HepG2 (cell line): ENCODE results near the gene GPR68. TPM values are rescaled to one million over a fixed set of nuclear protein-coding genes. Genes with fewer than 3 reads are reported as not detected.

Source experiments
- ATAC-seq: fragments of 200-7000 bp; cut with Tn5 transposase; 3 replicates; pipeline ENCODE4 v1.9.1; 2020; ENCODE audit warnings: mild to moderate bottlenecking, moderate library complexity
- BruUV-seq: library from RNA; stranded (reverse); fragments of 400-500 nt; replicated peaks from 2 replicates; lab custom pipeline; 2021; lab: Mats Ljungman, UMichigan
- CTCF ChIA-PET: fragments of 300-600 bp; formaldehyde crosslinking; extraction: SDS; loops from one replicate; lab custom pipeline; 2021; ENCODE audit warnings: low total read pairs, inconsistent platforms, low intra/inter-chr PET ratio; lab: Yijun Ruan, JAX
- POLR2A ChIA-PET: fragments of 350-600 bp; sonication (Branson Sonifier 250); formaldehyde crosslinking; loops from one replicate; lab custom pipeline; 2020; ENCODE audit warnings: antibody characterized with exemption, inconsistent platforms; lab: Yijun Ruan, JAX
- DNase-seq: peaks from one replicate; pipeline ENCODE4 v3.0.0-alpha.2; 2015; ENCODE audit warnings: low spot score
- FAIRE-seq: peaks from 3 replicates; lab custom pipeline; 2011; peaks lifted over from hg19 to GRCh38; lab: Jason Lieb, UNC
- H2AFZ ChIP-seq: one replicate; pipeline ENCODE4 v1.6.1; 2011; ENCODE audit warnings: low read length, inconsistent platforms
- H3K27ac ChIP-seq: fragments of 300-600 bp; 3 replicates; pipeline ENCODE4 v1.8.0; 2011; ENCODE audit warnings: mixed run types, mild to moderate bottlenecking, mixed read lengths, low read length, inconsistent platforms; ENCODE audit not compliant: insufficient read depth; ENCODE audit errors: extremely low read length
- H3K27me3 ChIP-seq, 2 experiments: fragments of 200-600 bp in 1 of 2; 2 replicates in 1 of 2; 3 replicates in 1 of 2; pipeline versions ENCODE4 v1.6.0 to v1.8.0; 2011; ENCODE audit warnings: low read length in 2 of 2, mild to moderate bottlenecking in 2 of 2, moderate library complexity in 2 of 2, inconsistent platforms in 1 of 2; ENCODE audit not compliant: insufficient read depth in 2 of 2, control insufficient read depth in 1 of 2
- H3K36me3 ChIP-seq, 2 experiments: fragments of 200-600 bp in 1 of 2; replicated peaks in 1 of 2; 2 replicates in 1 of 2; 3 replicates in 1 of 2; pipeline versions ENCODE4 v1.5.1 to v1.8.0; 2011; ENCODE audit warnings: low read length in 2 of 2, inconsistent platforms in 1 of 2; ENCODE audit not compliant: insufficient read depth in 2 of 2, control insufficient read depth in 1 of 2
- H3K4me1 ChIP-seq: 2 replicates; pipeline ENCODE4 v1.5.1; 2012; ENCODE audit warnings: low read length, inconsistent platforms; ENCODE audit not compliant: insufficient read depth
- H3K4me2 ChIP-seq: 2 replicates; pipeline ENCODE4 v1.6.0; 2011; ENCODE audit warnings: low read depth, low read length, inconsistent platforms
- H3K4me3 ChIP-seq, 3 experiments: fragments of 200-600 bp in 1 of 3; sonication (generic), shearing (Covaris generic) in 1 of 3; replicated peaks in 1 of 3; 2 replicates each; pipeline ENCODE4 v1.5.1; 2011 to 2016; ENCODE audit warnings: low read length in 3 of 3, inconsistent platforms in 2 of 3, low read depth in 2 of 3, mild to moderate bottlenecking in 2 of 3, control low read depth in 1 of 3, mixed read lengths in 1 of 3; ENCODE audit not compliant: insufficient read depth in 1 of 3
- H3K79me2 ChIP-seq: one replicate; pipeline ENCODE4 v1.6.1; 2011; ENCODE audit warnings: low read length, inconsistent platforms; ENCODE audit not compliant: insufficient read depth
- H3K9ac ChIP-seq: 2 replicates; pipeline ENCODE4 v1.6.0; 2011; ENCODE audit warnings: mild to moderate bottlenecking, low read depth, low read length, inconsistent platforms; ENCODE audit not compliant: insufficient read depth
- H3K9me3 ChIP-seq: 2 replicates; pipeline ENCODE4 v1.5.1; 2012; ENCODE audit warnings: mild to moderate bottlenecking, low read length
- H4K20me1 ChIP-seq: 2 replicates; pipeline ENCODE4 v1.6.0; 2011; ENCODE audit warnings: inconsistent platforms, mild to moderate bottlenecking, low read length, moderate library complexity; ENCODE audit not compliant: insufficient read depth
- ATF7-NPFF ChIP-seq: sonication (generic); formaldehyde crosslinking; IDR thresholded peaks from 2 replicates; pipeline ENCODE4 v1.8.1; 2023; ENCODE audit warnings: mild to moderate bottlenecking, low read depth, missing genetic modification reagents, moderate library complexity
- CBX5 ChIP-seq: sonication (generic); formaldehyde crosslinking; IDR thresholded peaks from 2 replicates; pipeline ENCODE4 v1.4.0; 2020; ENCODE audit warnings: missing genetic modification reagents, borderline replicate concordance
- FOXK2 ChIP-seq: fragments of 450-650 bp; IDR thresholded peaks from 2 replicates; pipeline ENCODE4 v1.6.1; 2016
- HMG20B ChIP-seq: conservative IDR thresholded peaks from 2 replicates; pipeline ENCODE4 v1.6.1; 2016; ENCODE audit warnings: missing genetic modification reagents, missing compliant biosample characterization
- HOXA7 ChIP-seq: sonication (generic); formaldehyde crosslinking; IDR thresholded peaks from 2 replicates; pipeline ENCODE4 v1.8.1; 2022; ENCODE audit warnings: mild to moderate bottlenecking, missing genetic modification reagents, moderate library complexity
- KAT7 ChIP-seq: IDR thresholded peaks from 2 replicates; pipeline ENCODE4 v1.6.1; 2018; ENCODE audit warnings: borderline replicate concordance, missing compliant biosample characterization
- NFYC ChIP-seq: IDR thresholded peaks from 2 replicates; pipeline ENCODE4 v1.6.1; 2016; ENCODE audit warnings: missing genetic modification reagents, missing compliant biosample characterization
- SSRP1 ChIP-seq: IDR thresholded peaks from 2 replicates; pipeline ENCODE4 v1.6.1; 2016; ENCODE audit warnings: control low read depth
- YEATS4 ChIP-seq: sonication (generic); formaldehyde crosslinking; IDR thresholded peaks from 2 replicates; pipeline ENCODE4 v1.4.0; 2020; ENCODE audit warnings: missing genetic modification reagents, borderline replicate concordance
- ZC3H4 ChIP-seq: sonication (generic); formaldehyde crosslinking; IDR thresholded peaks from 2 replicates; pipeline ENCODE4 v1.4.0; 2020; ENCODE audit warnings: missing genetic modification reagents, borderline replicate concordance
- ZNF296 ChIP-seq: sonication (generic); formaldehyde crosslinking; conservative IDR thresholded peaks from 2 replicates; pipeline ENCODE4 v1.5.0; 2020; ENCODE audit warnings: mild to moderate bottlenecking, missing genetic modification reagents
- ZNF446 ChIP-seq: sonication (generic); formaldehyde crosslinking; IDR thresholded peaks from 2 replicates; pipeline ENCODE4 v1.5.0; 2020; ENCODE audit warnings: mild to moderate bottlenecking, missing genetic modification reagents
- ZNF510 ChIP-seq: sonication (generic); formaldehyde crosslinking; IDR thresholded peaks from 2 replicates; pipeline ENCODE4 v1.4.0; 2020; ENCODE audit warnings: low read depth, mild to moderate bottlenecking, missing genetic modification reagents
- ZNF562 ChIP-seq: sonication (generic); formaldehyde crosslinking; IDR thresholded peaks from 2 replicates; pipeline ENCODE4 v1.8.0; 2022; ENCODE audit warnings: missing genetic modification reagents, borderline replicate concordance
- ZNF749 ChIP-seq: sonication (generic); formaldehyde crosslinking; IDR thresholded peaks from 2 replicates; pipeline ENCODE4 v1.8.0; 2022; ENCODE audit warnings: mild to moderate bottlenecking, missing genetic modification reagents, moderate library complexity, borderline replicate concordance
- WGBS: methylation state at CpG from one replicate; pipeline ENCODE4 v1.1.6; 2017; ENCODE audit warnings: low lambda C conversion rate; 5-methylcytosine and 5-hydroxymethylcytosine counted together
- in situ Hi-C: cut with HindIII; loops from 2 replicates; pipeline ENCODE4 v1.10.0; 2017; ENCODE audit warnings: low pct_unique_long_range_greater_than_20kb; ENCODE audit not compliant: extremely low pct_ligation_motif_present
- intact Hi-C: fragments of 100-400 bp; cut with micrococcal nuclease; formaldehyde crosslinking; loops from one replicate; pipeline ENCODE4 v1.10.0; 2022; ENCODE audit not compliant: unreplicated experiment
- polyA plus RNA-seq, 8 experiments: library from polyadenylated mRNA; depleted of rRNA in 3 of 8; stranded (reverse) in 7 of 8; unstranded in 1 of 8; fragments of >200 nt; fragmentation: Illumina TruSeq in 4 of 8; extraction: Trizol in 4 of 8; gene quantifications; 2 replicates each; pipeline versions ENCODE4 v1.2.1 to v1.2.3, GENCODE V29; 2011 to 2016; ENCODE audit warnings: low read depth in 4 of 8, missing spikeins in 1 of 8, mixed read lengths in 1 of 8; ENCODE audit not compliant: insufficient read depth in 1 of 8
- total RNA-seq, 5 experiments: library from RNA; depleted of rRNA; stranded (reverse); fragments of >200 nt; fragmentation: Illumina TruSeq; extraction: Trizol; gene quantifications; 2 replicates each; pipeline ENCODE4 v1.2.3, GENCODE V29; 2016; ENCODE audit warnings: low read depth in 1 of 5
- TF ChIP-seq, protein P1 (sequence below): sonication (generic); formaldehyde crosslinking; IDR thresholded peaks from 2 replicates; pipeline ENCODE4 v1.5.0; 2020; ENCODE audit warnings: missing genetic modification reagents
- TF ChIP-seq, protein P2 (sequence below): sonication (generic); formaldehyde crosslinking; IDR thresholded peaks from 2 replicates; pipeline ENCODE4 v1.5.0; 2020; ENCODE audit warnings: mild to moderate bottlenecking, missing genetic modification reagents, borderline replicate concordance

The GPR68 gene
- total and polyA plus RNA-seq, 2 of the 13 experiments (the other 11 are each of a cell fraction or from before 2014, with no cell fraction given): not detected

DNA sequence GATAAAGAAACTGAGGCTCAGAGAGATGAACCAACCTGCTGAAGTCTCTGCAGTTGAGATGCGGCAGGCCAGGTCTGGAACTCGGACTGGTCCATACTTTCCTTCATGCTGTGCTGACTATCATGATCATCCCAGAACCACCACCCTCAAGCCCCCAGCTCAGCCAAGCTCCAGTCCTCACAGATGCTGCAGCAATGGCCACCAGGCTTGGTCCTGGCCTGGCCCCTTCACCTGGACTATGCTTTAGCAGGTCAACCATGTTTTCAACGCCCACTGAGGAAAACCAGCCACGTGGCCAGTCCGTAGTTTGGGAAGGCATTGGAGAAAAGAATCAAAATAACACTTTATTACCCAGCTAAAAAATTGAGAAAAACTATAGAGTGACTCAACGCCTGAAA is 1.4 kb downstream of the GPR68 start (continued):
- TF ChIP-seq, protein P1, sequence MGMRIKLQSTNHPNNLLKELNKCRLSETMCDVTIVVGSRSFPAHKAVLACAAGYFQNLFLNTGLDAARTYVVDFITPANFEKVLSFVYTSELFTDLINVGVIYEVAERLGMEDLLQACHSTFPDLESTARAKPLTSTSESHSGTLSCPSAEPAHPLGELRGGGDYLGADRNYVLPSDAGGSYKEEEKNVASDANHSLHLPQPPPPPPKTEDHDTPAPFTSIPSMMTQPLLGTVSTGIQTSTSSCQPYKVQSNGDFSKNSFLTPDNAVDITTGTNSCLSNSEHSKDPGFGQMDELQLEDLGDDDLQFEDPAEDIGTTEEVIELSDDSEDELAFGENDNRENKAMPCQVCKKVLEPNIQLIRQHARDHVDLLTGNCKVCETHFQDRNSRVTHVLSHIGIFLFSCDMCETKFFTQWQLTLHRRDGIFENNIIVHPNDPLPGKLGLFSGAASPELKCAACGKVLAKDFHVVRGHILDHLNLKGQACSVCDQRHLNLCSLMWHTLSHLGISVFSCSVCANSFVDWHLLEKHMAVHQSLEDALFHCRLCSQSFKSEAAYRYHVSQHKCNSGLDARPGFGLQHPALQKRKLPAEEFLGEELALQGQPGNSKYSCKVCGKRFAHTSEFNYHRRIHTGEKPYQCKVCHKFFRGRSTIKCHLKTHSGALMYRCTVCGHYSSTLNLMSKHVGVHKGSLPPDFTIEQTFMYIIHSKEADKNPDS: no peak
- no peak for TF ChIP-seq ZNF510 (CRISPR knock-in tag)
- no peak for TF ChIP-seq KAT7 (CRISPR knock-in tag)
- TF ChIP-seq NFYC (CRISPR knock-in tag): no peak
- no peak for TF ChIP-seq ZC3H4 (CRISPR knock-in tag)
- TF ChIP-seq, protein P2, sequence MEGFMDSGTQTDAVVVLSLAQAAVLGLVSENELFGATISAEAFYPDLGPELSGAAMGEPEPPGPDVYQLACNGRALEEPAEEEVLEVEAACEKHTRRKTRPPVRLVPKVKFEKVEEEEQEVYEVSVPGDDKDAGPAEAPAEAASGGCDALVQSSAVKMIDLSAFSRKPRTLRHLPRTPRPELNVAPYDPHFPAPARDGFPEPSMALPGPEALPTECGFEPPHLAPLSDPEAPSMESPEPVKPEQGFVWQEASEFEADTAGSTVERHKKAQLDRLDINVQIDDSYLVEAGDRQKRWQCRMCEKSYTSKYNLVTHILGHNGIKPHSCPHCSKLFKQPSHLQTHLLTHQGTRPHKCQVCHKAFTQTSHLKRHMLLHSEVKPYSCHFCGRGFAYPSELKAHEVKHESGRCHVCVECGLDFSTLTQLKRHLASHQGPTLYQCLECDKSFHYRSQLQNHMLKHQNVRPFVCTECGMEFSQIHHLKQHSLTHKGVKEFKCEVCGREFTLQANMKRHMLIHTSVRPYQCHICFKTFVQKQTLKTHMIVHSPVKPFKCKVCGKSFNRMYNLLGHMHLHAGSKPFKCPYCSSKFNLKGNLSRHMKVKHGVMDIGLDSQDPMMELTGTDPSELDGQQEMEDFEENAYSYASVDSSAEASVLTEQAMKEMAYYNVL (CRISPR knock-in tag): no peak
- TF ChIP-seq YEATS4 (CRISPR knock-in tag): no peak
- TF ChIP-seq HOXA7: no peak
- TF ChIP-seq ZNF446: no peak
- no peak for TF ChIP-seq ZNF296 (CRISPR knock-in tag)

DNA sequence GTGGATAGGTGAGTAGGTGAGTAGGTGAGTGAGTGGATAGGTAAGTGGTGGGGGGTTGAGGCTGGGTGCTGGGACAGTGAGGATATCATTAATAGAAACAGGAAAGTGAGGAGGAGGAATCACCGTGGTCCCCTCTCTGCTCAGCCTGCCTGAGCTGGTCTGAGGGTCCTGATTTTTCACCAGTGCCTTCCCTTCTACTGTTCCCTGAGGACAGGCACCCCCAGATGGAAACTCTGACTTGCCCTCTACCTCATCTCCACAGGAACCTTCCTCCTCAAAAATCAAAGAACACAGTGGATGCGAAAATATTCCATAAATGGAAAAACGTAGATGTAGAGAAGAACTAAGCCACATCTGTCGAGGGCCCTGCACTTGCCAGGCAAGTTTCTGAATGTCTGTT is 1.9 kb downstream of the GPR68 start:
- CTCF ChIA-PET: no interaction called here
- no peak for TF ChIP-seq CBX5 (CRISPR knock-in tag)
- TF ChIP-seq ZNF749 (CRISPR knock-in tag): no peak
- TF ChIP-seq ATF7-NPFF (CRISPR knock-in tag): no peak
- TF ChIP-seq ZNF562 (CRISPR knock-in tag): no peak
- TF ChIP-seq NFYC (CRISPR knock-in tag): no peak
- TF ChIP-seq SSRP1 (CRISPR knock-in tag): no peak
- TF ChIP-seq FOXK2: no peak
- no peak for TF ChIP-seq HMG20B (CRISPR knock-in tag)

More for the DNA sequence above, 1.9 kb downstream of the GPR68 start:
- intact Hi-C loops: no loop called here
- 24% methylated on average over 4 of the region's 4 CpGs for WGBS
- no peak for ATAC-seq
- no peak for DNase-seq
- in situ Hi-C loops: no loop called here
- Histone ChIP-seq H3K79me2 (no peaks in the 10 kb centered on the region), H4K20me1 (no peaks in the 10 kb centered on the region), H3K36me3 (no peaks in the 10 kb centered on the region), H2AFZ (no peak overlapping the region), H3K4me1 (no peaks in the 10 kb centered on the region), H3K9ac (no peak overlapping the region), H3K27me3 (peaks cover 1 to 18% of the 10 kb centered on the region in 2 experiments; a peak in 4 of 5 replicates), H3K4me2 (no peak overlapping the region), H3K4me3 (no peak overlapping the region), H3K27ac (no peak overlapping the region), H3K9me3 (no peaks in the 10 kb centered on the region)
- BruUV-seq: no TSS peak
- POLR2A ChIA-PET: no interaction called here
- no peak for FAIRE-seq
